HG03469 (cell line): Measurements from ENCODE around the gene GFOD2.
"Not testable (repeated sequence)": the region's sequence is repeated elsewhere in the genome, so short reads cannot be mapped to it uniquely, and the experiment has no call there.

Experiments used
- ATAC-seq: cut with Tn5 transposase; IDR thresholded peaks from one replicate; pipeline ENCODE4 v1.9.1; 2021; ENCODE audit warnings: mild to moderate bottlenecking, moderate library complexity, moderate number of reproducible peaks; ENCODE audit not compliant: unreplicated experiment

The GFOD2 gene, protein sequence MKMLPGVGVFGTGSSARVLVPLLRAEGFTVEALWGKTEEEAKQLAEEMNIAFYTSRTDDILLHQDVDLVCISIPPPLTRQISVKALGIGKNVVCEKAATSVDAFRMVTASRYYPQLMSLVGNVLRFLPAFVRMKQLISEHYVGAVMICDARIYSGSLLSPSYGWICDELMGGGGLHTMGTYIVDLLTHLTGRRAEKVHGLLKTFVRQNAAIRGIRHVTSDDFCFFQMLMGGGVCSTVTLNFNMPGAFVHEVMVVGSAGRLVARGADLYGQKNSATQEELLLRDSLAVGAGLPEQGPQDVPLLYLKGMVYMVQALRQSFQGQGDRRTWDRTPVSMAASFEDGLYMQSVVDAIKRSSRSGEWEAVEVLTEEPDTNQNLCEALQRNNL

DNA sequence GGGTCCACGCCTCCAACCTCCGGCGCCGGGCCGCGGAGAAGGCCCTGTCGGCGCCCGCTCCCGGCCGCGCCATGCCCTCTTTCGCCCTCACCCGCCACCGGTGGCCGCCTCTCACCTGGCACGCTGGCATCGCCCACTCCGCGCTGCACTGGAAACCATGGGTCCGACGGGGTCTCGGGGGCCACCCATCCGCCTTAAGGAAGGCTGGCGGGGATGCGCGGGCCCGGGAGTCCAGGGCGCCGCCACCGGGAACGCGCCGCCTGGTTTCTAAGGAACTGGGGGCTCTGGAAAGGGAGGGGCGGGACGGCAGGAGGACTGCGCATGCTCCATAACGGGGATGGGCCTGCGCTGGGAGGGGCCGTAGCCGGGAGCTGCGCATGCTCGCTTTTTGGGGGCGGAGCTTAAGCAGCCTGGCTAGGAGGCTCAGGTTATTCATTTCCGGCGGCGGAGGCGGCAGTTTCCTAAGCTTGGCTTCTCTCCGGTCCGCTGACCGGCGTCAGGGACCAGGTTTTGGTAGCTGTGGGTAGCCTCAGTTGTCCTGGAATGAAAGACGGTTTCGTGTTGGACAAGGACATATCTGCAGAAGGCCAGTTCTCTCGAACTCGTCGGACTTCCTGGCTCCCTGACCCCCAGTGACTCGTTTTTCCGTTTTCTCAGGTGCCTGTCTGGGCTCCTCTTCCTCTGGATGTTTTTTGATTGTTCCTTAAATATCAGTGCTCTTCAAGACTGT lies at the start of gene GFOD2:
GFOD2 (minus strand) TSS at position 269 of the 730 bp plus-strand sequence. CDS start 33,601 bp downstream, outside the sequence.
- peak; percentile 73 for ATAC-seq

DNA sequence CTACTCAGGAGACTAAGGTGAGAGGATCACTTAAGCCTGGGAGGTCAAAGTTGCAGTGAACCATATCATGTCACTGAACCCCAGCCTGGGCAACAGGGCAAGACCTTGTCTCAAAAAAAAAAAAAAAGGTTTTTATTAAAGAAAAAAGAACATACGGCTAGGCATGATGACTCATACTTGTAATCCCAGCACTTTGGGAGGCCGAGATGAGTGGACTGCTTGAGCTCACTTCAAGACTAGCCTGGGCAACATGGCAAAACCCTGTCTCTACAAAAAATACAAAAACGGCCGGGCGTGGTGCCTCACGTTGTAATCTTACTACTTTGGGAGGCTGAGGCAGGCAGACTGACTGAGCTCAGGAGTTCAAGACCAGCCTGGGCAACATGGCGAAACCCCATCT lies 48.8 kb upstream of the GFOD2 start:
- no peak for ATAC-seq

DNA sequence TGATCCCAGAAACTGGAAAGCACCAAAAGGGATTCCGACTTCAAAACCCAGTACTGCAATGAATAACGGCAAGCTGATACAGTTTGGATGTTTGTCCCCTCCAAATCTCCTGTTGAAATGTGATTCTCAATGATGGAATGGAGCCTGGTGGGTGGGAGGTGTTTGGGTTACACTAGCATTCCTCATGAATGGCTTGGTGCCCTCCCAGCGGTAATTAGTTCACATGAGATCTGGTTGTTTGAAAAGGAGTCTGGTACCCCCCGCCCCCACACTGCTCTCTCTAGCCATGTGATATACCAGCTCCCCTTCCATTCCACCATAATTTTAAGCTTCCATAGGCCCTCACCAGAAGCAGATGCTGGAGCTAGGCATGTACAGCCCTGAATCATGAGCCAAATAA lies 47.2 kb upstream of the GFOD2 start:
- no peak for ATAC-seq

DNA sequence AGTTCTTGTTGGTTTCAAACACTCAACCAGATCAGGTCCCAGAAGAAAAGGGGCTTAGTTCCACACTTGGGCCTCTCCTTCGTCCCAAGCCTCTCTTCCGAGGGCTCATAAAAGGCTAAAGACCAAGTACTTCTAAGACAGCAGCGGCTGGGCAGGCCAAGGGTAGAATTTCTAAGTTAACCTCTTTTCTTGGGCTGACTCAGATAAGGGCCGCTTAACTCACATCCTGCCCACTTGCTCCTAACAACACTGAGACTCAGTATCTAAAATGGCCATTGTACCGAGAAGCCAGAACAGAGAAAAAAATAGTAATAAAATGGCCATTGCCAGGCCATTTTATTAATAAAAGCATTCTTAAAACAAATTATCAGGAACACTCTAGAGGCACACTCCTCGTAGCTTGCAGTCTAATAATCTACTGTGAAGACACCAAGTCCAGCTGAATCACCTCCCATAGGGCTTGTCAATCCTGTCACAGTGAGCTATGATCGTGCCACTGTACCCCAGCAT lies 45.1 kb upstream of the GFOD2 start:
- no peak for ATAC-seq

DNA sequence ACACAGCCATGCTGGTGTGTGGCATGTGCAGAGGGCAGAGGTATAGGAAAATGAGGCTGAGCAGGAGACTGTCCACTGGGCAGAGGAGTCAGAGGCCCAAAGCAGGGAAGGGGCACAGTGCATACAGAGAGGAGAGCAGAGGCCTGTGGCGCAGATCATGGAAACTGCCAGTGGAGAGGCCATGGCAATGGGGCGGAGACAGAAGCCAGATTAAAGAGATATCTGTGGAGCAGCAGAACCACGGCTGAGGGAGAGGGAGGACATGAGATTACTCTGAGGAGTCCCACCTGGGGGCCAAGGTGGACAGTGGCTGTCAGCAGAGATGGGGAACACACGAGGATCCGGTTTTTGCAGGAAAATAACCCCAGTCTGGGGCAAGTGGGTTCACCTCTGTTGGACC lies 44.0 kb upstream of the GFOD2 start:
- no peak for ATAC-seq

DNA sequence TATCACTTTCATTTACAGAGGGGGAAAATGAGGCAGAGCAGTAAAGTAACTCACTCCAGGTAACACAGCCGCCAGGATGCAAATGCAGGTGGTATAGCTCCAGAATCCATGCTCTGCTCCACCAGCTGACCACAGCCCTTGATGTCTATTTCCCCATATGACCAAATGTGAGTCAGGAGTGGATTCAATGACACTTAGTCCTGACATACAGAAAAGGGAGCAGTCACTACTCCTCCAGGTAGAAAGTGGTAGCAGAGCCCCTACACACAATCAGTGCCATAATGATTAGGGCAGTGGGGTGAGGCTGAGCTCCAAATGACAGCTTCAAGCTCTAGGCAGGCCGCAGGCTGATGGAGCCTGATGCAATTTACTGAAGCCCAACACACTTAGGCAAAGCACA lies 43.3 kb upstream of the GFOD2 start:
- no peak for ATAC-seq

DNA sequence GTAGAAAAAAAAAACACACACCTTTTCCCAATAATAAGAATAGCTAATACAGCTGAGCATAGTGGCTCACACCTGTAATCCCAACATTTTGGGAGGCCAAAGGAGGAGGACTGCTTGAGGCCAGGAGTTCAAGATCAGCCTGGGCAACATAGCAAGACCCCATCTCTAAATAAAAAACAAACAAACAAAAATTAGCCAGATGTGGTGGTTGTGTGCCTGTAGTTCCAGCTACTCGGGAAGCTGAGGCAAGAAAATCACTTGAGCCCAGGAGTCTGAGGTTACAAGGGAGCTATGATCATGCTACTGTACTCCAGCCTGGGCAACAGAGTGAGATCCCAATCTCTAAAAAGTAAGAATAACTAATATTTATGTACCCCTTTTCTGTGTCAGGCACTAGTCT lies 42.8 kb upstream of the GFOD2 start:
- ATAC-seq = no peak

DNA sequence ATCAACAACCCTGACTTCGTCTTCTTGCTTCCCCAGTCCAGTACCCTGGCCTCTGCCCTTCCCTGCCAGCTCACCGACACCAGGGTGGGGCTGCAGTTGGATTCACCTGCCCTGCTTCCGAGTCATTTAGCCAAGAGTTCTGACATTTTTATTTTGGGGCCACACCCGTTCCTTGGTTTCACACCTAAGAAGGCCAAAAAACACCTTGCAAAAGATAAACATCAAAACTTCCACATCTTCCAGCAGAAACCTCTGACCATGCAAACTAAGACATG lies 41.8 kb upstream of the GFOD2 start:
- ATAC-seq = no peak

DNA sequence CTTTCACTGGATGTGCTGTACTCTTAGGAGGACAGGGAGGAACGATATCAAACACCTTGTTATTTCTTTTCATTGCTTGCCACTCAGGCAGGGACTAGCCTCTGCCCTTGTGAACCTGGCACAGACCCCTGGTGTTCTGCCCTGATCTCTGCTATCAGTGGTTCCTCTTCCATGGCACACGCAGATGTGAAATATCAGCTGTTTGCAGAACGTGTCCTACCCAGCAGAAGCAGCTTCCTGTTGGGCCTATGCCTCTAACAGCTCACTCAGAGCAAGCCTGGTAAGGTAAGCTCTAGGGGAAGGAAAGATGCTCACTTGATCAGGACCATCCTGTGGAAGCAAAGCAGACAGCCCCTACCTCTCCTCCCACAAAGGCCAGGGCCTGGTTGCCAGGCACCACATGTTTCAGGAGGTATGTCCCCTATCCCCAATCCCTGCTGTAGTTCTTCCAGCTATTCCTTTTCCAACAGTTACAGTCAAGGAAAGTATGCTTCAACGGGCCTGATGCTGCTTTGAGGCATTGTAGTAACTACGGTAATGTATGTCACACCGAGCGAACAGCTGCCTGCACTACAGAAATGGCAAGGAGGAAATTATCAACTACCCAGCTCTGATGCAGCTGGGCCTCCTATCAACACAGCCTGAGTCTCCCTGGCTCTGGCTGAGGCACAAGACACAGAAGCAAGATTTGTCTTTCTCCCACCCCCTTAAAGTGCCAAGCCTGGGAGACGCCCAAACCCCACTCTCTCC lies 41.3 kb upstream of the GFOD2 start:
- ATAC-seq = no peak

DNA sequence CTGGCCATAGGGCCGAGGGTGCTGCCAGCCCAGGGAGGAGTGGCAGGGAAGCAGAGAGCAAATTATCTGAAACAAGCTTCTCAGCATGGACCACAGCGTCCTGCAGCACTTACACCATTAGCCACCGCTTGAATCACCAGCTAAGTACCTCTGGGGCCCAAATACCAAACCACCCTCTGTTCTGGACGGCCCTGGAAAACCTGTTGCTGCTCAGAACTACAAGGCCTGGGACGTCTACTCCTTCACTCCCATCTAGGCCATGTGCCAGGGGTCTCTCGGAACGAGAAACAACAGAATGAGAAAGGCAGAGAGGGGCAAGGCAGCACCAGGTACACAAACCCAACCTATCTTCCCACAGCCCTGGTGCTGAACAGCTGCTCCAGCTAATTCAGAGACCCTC lies 39.9 kb upstream of the GFOD2 start:
- ATAC-seq = no peak

DNA sequence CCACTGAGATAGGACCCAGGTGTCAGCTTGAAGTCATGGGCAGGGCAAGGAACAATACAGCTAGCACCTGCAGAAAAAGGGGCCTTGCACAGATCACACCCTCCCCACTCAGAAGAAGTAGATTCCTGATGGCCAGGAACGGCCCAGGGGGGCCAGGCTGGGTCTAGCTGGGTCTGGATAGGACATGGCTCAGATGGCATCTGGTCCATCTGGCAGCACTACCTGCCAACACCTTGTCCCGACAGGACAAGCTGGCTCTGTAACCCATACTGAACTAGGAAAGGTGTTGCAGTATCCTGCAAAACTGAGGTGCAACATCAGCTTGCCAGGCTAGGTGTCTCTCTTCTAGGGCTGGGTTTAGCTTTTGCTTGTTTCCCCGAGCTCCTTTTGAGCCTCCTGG lies 38.9 kb upstream of the GFOD2 start:
- no peak for ATAC-seq

DNA sequence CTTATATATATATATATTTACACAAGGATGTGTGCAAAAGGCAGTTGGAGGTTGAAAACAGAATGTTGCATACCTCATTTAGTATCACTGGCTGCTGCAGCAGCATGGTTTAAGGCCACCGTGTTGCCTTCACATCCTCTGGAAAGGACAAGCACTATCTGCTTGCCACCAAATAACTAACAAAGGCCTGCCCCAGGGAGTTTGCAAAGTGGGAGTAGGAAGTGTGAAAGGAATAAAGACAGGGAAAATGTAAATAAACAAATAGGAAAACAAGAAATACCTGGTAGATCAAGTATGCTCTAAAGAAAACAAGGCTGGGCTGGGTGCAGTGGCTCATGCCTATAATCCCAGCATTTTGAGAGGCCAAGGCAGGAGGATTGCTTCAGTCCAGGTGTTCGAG lies 33.5 kb upstream of the GFOD2 start:
- ATAC-seq = no peak

DNA sequence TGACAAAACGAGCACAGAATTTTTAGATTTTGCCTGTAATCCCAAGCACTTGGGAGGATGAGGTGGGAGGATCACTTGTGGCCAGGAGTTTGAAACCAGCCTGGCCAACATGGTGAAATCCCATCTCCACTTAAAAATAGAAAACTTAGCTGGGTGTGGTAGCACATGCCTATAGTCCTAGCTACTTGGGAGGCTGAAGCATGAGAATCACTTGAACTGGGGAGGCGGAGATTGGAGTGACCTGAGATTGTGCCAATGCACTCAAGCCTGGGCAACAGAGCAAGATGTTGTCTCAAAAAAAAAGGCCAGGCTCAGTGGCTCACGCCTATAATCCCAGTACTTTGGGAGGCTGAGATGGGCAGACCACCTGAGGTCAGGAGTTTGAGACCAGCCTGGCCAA lies 32.2 kb upstream of the GFOD2 start:
- not testable (repeated sequence) for ATAC-seq

DNA sequence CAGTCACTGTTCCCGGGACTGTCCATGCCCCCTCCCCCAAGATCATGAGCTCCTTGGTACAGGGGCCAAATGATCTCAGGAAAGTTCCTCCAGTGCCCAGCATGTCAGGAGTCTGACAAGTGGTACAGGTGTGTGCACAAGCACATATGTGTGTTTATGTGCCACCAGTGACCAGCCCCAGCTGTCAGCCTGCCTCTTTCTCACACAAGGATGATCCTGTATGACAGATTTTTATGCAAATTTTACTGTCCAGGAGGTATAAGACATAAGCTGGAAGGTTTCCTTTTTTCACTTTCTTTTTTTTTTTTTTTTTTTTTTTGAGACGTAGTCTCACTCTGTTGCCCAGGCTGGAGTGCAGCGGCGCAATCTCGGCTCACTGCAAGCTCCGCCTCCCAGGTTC lies 31.4 kb upstream of the GFOD2 start:
- ATAC-seq = peak; percentile 42

DNA sequence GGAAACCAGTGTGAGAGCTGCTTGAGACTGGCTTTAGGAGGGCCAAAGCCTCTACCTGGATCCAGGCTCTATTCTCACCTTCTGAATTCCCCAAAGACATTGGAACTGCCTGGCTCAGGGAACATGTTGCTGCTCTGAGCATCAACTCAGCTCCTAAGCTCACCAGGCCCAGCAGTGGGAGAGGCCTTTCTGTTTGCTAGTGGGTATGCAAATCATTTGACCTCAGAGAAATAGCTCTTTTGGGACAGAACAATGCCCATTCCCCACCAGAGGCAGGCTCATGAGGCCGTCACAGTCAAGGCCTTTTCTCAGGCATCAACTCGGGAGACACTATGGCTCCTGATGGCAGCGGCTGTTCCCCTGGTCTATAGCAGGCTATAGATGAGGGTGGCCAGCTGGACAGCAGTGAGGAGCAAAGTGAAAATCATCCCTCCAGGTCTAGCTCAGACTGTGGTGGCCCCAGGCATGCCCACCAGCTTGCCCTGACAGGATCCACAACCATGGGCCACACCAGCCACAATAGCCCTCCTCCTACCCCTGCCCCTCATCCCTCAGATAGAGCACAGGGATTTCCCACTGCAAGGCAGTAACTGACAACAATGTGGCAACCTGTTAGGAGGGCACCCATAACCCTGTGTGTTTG lies 30.4 kb upstream of the GFOD2 start:
- no peak for ATAC-seq

DNA sequence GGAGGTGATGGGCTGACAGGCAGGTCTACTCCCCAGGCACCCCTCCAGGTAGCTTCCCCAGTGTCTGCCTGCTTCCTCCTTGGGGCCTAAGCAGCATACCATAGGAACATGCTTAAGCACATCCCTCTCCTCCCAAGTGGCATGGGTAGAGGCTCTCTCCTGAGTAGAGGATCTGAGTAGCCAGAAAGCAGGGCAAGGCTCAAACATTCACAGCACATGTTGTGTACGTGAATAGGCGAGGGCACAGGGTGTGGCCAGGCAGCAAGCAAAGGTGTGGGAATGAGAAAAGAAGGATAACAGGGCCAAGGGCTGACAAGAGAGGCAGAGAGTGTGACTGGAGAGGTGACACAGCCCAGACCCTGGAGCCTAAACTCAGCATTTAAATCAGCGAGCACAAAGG lies 29.7 kb upstream of the GFOD2 start:
- no peak for ATAC-seq

DNA sequence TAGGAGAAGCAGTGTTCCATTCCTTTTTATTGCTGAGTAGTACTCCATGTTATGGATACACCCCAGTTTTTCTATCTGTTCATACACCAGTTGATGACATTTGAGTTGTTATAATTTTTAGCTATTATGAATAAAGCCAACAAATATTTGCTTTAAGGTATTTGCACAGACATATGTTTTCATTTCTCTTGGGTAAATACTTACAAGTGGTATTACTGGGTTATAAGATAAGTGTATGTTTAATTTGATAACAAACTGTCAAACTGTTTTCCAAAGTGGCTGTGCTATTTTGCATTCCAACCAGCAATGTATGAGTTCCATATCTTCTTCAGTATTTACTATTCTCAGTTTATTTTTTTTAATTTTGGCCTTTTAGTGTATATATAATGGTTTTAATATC lies 27.7 kb upstream of the GFOD2 start:
- ATAC-seq = no peak

DNA sequence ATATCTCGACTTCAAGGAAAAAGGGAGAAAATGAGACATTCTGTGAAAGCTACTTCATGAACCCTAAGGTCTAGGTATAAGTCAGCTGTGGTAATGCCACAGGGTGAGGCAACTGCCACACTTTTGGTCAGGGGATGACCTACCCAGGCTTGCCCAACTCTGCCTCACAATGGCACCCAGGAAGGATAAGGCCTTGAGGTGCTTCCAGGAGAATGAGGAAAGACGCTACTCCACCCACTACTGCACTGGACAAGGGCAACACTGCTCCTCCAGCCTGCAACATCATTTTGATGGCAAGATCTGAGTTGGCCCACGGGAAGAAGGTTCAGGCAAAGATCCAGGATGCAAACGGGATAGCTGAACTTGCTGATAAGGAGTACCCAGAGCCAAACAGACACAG lies 22.0 kb upstream of the GFOD2 start:
- no peak for ATAC-seq

DNA sequence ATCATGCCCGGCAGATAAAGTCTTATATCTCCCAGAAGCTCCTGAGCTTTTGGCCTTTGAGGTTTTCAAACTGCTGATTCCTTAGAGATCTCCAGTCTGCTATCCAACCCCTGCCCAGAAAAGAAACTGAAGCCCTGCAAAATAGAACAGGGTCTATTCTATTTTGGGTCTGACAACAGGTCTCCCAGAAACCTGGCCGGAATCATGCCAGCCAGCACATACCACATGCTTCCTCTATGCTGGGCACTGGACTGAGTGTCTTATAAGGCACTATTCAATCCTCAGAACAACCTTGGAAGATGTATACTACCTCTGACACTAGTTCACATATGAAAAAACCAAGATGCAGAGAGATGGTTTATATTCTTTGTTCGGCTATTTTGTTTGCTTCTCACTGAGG lies 21.3 kb upstream of the GFOD2 start:
- ATAC-seq = no peak

DNA sequence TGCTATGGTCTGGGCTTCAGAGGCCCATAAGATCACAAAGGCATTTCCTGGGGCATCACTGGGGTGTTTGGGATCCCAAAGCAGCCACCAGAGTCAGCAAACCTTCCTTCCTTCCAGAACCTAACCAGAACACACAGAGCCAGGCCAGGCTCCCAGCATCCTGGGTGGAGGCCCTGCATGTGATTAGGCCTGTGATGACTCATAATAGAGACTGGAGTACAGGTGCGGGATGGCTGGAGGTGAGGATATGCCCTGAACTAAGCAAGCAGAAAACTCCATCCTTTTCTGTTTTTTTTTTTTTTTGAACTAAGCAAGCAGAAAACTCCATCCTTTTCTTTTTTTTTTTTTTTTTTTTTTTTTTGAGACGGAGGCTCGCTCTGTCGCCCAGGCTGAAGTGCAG lies 17.7 kb upstream of the GFOD2 start:
- no peak for ATAC-seq

DNA sequence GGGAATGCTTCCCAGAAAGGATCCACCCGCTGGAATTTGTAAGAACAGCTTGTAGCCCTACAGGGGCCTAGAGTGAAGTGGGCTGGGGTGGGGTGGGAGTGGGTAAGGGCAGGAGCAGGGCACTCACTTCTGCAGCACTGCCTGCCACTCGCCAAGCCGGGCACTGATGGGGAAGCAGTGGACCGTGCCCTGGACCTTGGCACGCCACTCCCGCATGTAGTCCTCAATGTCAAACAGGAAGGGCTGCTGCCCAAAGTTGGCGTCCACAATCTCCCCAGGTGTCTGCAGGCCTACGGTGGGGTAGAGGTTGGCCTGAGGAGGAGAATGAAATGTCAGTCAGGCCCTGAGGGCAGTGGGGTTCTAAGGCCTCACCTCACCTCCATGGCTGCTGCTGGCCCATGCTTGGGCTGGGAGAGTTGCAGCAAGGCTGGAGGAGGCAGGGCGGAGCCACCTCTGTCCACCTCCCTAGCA lies 15.7 kb upstream of the GFOD2 start:
- ATAC-seq = no peak
